SU-DHL-6 (cell line): Measurements from ENCODE around the gene CREB5.

Experiments
- H2AFZ ChIP-seq: fragments of 200-600 bp; sonication (generic); 2 replicates; pipeline ENCODE4 v1.6.1; 2014; ENCODE audit warnings: low read depth, mild to moderate bottlenecking, moderate library complexity, mixed read lengths, antibody characterized with exemption, low read length; ENCODE audit not compliant: severe bottlenecking
- H3F3A ChIP-seq: fragments of 200-600 bp; shearing (Covaris generic); 2 replicates; pipeline ENCODE4 v1.6.0; 2016; ENCODE audit warnings: antibody characterized with exemption, mild to moderate bottlenecking; ENCODE audit not compliant: insufficient read depth
- H3K27ac ChIP-seq: fragments of 200-600 bp; sonication (generic); 2 replicates; pipeline ENCODE4 v1.5.1; 2016; ENCODE audit warnings: low read depth, mild to moderate bottlenecking, low read length, moderate library complexity, mixed read lengths
- H3K27me3 ChIP-seq: fragments of 200-600 bp; sonication (generic), shearing (Covaris generic); 2 replicates; pipeline ENCODE4 v1.6.0; 2014; ENCODE audit warnings: mild to moderate bottlenecking, low read length
- H3K36me3 ChIP-seq: fragments of 200-600 bp; sonication (generic); 2 replicates; pipeline ENCODE4 v1.6.1; 2014; ENCODE audit warnings: mild to moderate bottlenecking, low read length, mixed read lengths
- H3K4me2 ChIP-seq: fragments of 300-600, 200-600 bp; shearing (Covaris generic), sonication (generic); 2 replicates; pipeline ENCODE4 v1.6.0; 2014; ENCODE audit warnings: low read length, low read depth, mild to moderate bottlenecking; ENCODE audit not compliant: poor library complexity, severe bottlenecking
- H3K4me3 ChIP-seq: fragments of 200-600 bp; sonication (generic); 2 replicates; pipeline ENCODE4 v1.5.1; 2014; ENCODE audit warnings: antibody characterized with exemption, low read length, mild to moderate bottlenecking, mixed read lengths; ENCODE audit not compliant: insufficient read depth, poor library complexity, severe bottlenecking
- H3K79me2 ChIP-seq: fragments of 200-600 bp; sonication (generic); 2 replicates; pipeline ENCODE4 v1.6.1; 2014; ENCODE audit warnings: mild to moderate bottlenecking, low read length, moderate library complexity; ENCODE audit not compliant: insufficient read depth
- H3K9ac ChIP-seq: fragments of 200-600 bp; sonication (generic); 2 replicates; pipeline ENCODE4 v1.7.0; 2014; ENCODE audit warnings: mild to moderate bottlenecking, low read length
- H3K9me2 ChIP-seq: fragments of 200-600 bp; sonication (generic); replicated peaks from 2 replicates; pipeline ENCODE4 v1.6.1; 2014; ENCODE audit warnings: low read length; ENCODE audit not compliant: insufficient read depth
- H3K9me3 ChIP-seq: fragments of 200-600 bp; sonication (generic); 2 replicates; pipeline ENCODE4 v1.6.1; 2014; ENCODE audit warnings: low read length, mixed read lengths; ENCODE audit not compliant: insufficient read depth
- H4K20me1 ChIP-seq: fragments of 200-600 bp; sonication (generic); 2 replicates; pipeline ENCODE4 v1.6.1; 2014; ENCODE audit warnings: low read depth, mild to moderate bottlenecking, antibody characterized with exemption, low read length, moderate library complexity, mixed read lengths
- EZH2phosphoT487 ChIP-seq: fragments of 200-600 bp; sonication (generic), shearing (Covaris generic); conservative IDR thresholded peaks from 2 replicates; pipeline ENCODE4 v1.6.1; 2018; ENCODE audit warnings: mild to moderate bottlenecking, antibody characterized with exemption, low read length, moderate library complexity, mixed read lengths
- TF ChIP-seq, protein P1 (sequence below): fragments of 200-600 bp; sonication (generic); IDR thresholded peaks from one replicate; pipeline ENCODE4 v1.5.1; 2017; ENCODE audit warnings: antibody characterized with exemption, mild to moderate bottlenecking, low read length, moderate library complexity; ENCODE audit not compliant: insufficient read depth, poor library complexity, severe bottlenecking

CREB5 gene

GRCh38 chr7:28705350-28705749, 293.0 kb downstream of the CREB5 start:
- Histone ChIP-seq H2AFZ (no peak overlapping the region), H3K4me3 (peak overlapping the region; percentile 8), H3K79me2 (0 out of 2 replicates have a peak, but pooled peaks cover 11% of the 10 kb centered on the region), H3F3A (peaks cover 8% of the 10 kb centered on the region; the same call in 1 of the 2 replicates), H3K9me3 (no peaks in the 10 kb centered on the region), H3K9me2 (no peaks in the 10 kb centered on the region), H3K9ac (peak overlapping the region; percentile 23), H3K27me3 (no peaks in the 10 kb centered on the region), H4K20me1 (no peaks in the 10 kb centered on the region), H3K27ac (peak overlapping the region; percentile 73), H3K36me3 (0 out of 2 replicates have a peak, but pooled peaks cover 6% of the 10 kb centered on the region), H3K4me2 (peak overlapping the region; percentile 56)
- TF ChIP-seq, protein P1, sequence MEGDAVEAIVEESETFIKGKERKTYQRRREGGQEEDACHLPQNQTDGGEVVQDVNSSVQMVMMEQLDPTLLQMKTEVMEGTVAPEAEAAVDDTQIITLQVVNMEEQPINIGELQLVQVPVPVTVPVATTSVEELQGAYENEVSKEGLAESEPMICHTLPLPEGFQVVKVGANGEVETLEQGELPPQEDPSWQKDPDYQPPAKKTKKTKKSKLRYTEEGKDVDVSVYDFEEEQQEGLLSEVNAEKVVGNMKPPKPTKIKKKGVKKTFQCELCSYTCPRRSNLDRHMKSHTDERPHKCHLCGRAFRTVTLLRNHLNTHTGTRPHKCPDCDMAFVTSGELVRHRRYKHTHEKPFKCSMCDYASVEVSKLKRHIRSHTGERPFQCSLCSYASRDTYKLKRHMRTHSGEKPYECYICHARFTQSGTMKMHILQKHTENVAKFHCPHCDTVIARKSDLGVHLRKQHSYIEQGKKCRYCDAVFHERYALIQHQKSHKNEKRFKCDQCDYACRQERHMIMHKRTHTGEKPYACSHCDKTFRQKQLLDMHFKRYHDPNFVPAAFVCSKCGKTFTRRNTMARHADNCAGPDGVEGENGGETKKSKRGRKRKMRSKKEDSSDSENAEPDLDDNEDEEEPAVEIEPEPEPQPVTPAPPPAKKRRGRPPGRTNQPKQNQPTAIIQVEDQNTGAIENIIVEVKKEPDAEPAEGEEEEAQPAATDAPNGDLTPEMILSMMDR: no peak
- no peak for TF ChIP-seq EZH2phosphoT487

DNA sequence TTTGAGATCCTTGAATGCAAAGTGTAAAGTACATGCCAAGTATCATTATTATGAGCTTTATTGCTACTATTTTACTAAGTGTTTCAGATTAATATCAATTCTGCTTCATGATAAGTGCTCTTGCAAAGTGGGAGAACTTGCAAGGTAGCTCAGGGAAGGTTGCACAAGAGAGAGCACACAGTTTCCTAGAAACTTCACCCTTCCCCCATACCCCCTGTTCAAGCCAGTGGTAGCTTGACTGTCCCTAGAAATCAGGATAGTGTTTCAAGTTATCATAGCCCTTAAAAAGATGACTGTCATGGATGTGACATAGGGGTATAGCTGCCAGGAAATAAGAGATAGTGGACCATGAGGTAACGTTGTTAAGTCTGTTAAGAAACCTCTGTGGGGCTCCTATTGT, 294.3 kb downstream of the CREB5 start:
- Histone ChIP-seq H3K36me3 (0 out of 2 replicates have a peak, but pooled peaks cover 6% of the 10 kb centered on the region), H2AFZ (no peak overlapping the region), H3K79me2 (0 out of 2 replicates have a peak, but pooled peaks cover 19% of the 10 kb centered on the region), H3K9me2 (no peaks in the 10 kb centered on the region), H3K9ac (no peak overlapping the region), H3K27ac (no peak overlapping the region), H4K20me1 (no peaks in the 10 kb centered on the region), H3K4me2 (no peak overlapping the region), H3K9me3 (no peaks in the 10 kb centered on the region), H3K27me3 (no peaks in the 10 kb centered on the region), H3F3A (peaks cover 8% of the 10 kb centered on the region; the same call in 1 of the 2 replicates), H3K4me3 (no peak overlapping the region)
- TF ChIP-seq EZH2phosphoT487: no peak
- TF ChIP-seq, protein P1: no peak

DNA sequence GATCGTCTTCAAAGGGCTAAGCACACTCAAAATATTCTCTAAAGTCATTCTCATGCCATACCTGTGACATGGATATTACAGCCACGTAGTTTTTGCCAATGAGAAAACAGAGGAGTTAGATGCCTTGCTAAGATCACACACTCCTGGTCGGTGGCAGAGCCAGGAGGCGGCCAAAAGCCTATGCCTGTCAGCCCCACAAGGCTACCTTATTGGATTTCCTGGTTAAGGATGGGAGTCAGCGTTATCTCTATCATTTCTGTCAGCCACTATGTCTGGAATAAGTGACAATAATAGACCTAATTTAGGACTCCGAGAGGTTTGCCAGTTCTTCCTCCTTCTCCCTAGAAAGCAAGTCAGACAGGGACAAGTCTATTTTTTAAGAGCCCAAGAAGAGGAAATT, 295.0 kb downstream of the CREB5 start:
- H3K4me2 ChIP-seq: no peak overlapping the region
- TF ChIP-seq, protein P1: no peak
- TF ChIP-seq EZH2phosphoT487: no peak
- H3K9ac ChIP-seq: no peak overlapping the region
- H3K36me3 ChIP-seq: 0 out of 2 replicates have a peak, but pooled peaks cover 6% of the 10 kb centered on the region
- H3K27me3 ChIP-seq: no peaks in the 10 kb centered on the region
- no peak overlapping the region for H3K27ac ChIP-seq
- no peaks in the 10 kb centered on the region for H3K9me3 ChIP-seq
- H2AFZ ChIP-seq: no peak overlapping the region
- H4K20me1 ChIP-seq: no peaks in the 10 kb centered on the region
- 0 out of 2 replicates have a peak, but pooled peaks cover 19% of the 10 kb centered on the region for H3K79me2 ChIP-seq
- no peaks in the 10 kb centered on the region for H3K9me2 ChIP-seq
- H3K4me3 ChIP-seq: no peak overlapping the region
- H3F3A ChIP-seq: peaks cover 5% of the 10 kb centered on the region; the same call in 1 of the 2 replicates
